ENCODE measurements around the gene SUPT3H. TPM values are rescaled to one million over a fixed set of nuclear protein-coding genes. Genes with fewer than 3 reads are reported as not detected.
"Not testable (repeated sequence)": the region's sequence is repeated elsewhere in the genome, so short reads cannot be mapped to it uniquely, and the experiment has no call there.

SUPT3H gene
- total RNA-seq, 2 donors from 2014 or later, result 18.5 to 19.4 TPM

GRCh38 chr6:45297320-45297719 lies 80.4 kb downstream of the SUPT3H start:
- Mint-ChIP-seq H3K27me3 (ENCODE audit: low read depth) (no peaks in the 10 kb centered on the region), H3K27ac (no peak overlapping the region), H3K4me1 (ENCODE audit: low read depth) (peaks cover 28% of the 10 kb centered on the region), H3K9me3 (no peaks in the 10 kb centered on the region), H3K36me3 (ENCODE audit: insufficient read depth in 2 of 2) (peaks cover 3 to 6% of the 10 kb centered on the region in 2 donors), H3K4me3 (no peak overlapping the region)
- no peak for DNase-seq
- ATAC-seq (replicated peaks in 1 of 2), result no peak

- not testable (repeated sequence) for H3K27me3 Mint-ChIP-seq (ENCODE audit: low read depth)
Measured at GRCh38 chr6:45294065-45294701, 83.6 kb downstream of the SUPT3H start.

GRCh38 chr6:45293306-45293705 lies 84.4 kb downstream of the SUPT3H start:
- peak overlapping the region; percentile 49 for H3K27ac Mint-ChIP-seq
- ATAC-seq (replicated peaks in 1 of 2), result no peak

More at GRCh38 chr6:45294065-45294701, 83.6 kb downstream of the SUPT3H start:
- not testable (repeated sequence) for H3K9me3 Mint-ChIP-seq; DNase-seq; H3K36me3 Mint-ChIP-seq (ENCODE audit: insufficient read depth in 2 of 2); ATAC-seq (replicated peaks in 1 of 2)
- H3K4me3 Mint-ChIP-seq, result peak overlapping the region in 1 of 2 donors; percentile 74
- peaks cover 28% of the 10 kb centered on the region for H3K4me1 Mint-ChIP-seq (ENCODE audit: low read depth)
- peak overlapping the region; percentile 83 for H3K27ac Mint-ChIP-seq

GRCh38 chr6:45289751-45290514 lies 87.8 kb downstream of the SUPT3H start:
- no peak overlapping the region for H3K27ac Mint-ChIP-seq
- no peaks in the 10 kb centered on the region for H3K27me3 Mint-ChIP-seq (ENCODE audit: low read depth)
- no peak overlapping the region for H3K4me3 Mint-ChIP-seq
- DNase-seq (no peak), ATAC-seq (replicated peaks in 1 of 2) (no peak)
- peaks cover 7 to 9% of the 10 kb centered on the region in 2 donors for H3K36me3 Mint-ChIP-seq (ENCODE audit: insufficient read depth in 2 of 2)
- peaks cover 28% of the 10 kb centered on the region for H3K4me1 Mint-ChIP-seq (ENCODE audit: low read depth)
- H3K9me3 Mint-ChIP-seq, result peaks cover 3 to 5% of the 10 kb centered on the region in 2 donors

More at GRCh38 chr6:45293306-45293705, 84.4 kb downstream of the SUPT3H start:
- H3K36me3 Mint-ChIP-seq (ENCODE audit: insufficient read depth in 2 of 2), result peaks cover 5 to 6% of the 10 kb centered on the region in 2 donors
- peaks cover 0 to 1% of the 10 kb centered on the region in 2 donors for H3K9me3 Mint-ChIP-seq
- peak overlapping the region; percentile 35 to 74 for H3K4me3 Mint-ChIP-seq
- H3K4me1 Mint-ChIP-seq (ENCODE audit: low read depth), result peaks cover 28% of the 10 kb centered on the region
- H3K27me3 Mint-ChIP-seq (ENCODE audit: low read depth), result no peaks in the 10 kb centered on the region
- DNase-seq, result no peak

DNA sequence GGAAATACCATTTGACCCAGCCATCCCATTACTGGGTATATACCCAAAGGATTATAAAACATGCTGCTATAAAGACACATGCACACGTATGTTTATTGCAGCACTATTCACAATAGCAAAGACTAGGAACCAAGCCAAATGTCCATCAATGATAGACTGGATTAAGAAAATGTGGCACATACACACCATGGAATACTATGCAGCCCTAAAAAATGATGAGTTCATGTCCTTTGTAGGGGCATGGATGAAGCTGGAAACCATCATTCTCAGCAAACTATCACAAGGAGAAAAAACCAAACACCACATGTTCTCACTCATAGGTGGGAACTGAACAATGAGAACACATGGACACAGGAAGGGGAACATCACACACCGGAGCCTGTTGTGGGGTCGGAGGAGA lies 91.0 kb downstream of the SUPT3H start:
- H3K4me3 Mint-ChIP-seq; H3K27ac Mint-ChIP-seq; H3K4me1 Mint-ChIP-seq (ENCODE audit: low read depth); DNase-seq; H3K9me3 Mint-ChIP-seq; ATAC-seq (replicated peaks in 1 of 2); H3K27me3 Mint-ChIP-seq (ENCODE audit: low read depth): not testable (repeated sequence)
- H3K36me3 Mint-ChIP-seq (ENCODE audit: insufficient read depth in 2 of 2), result peaks cover 9 to 15% of the 10 kb centered on the region in 2 donors

DNA sequence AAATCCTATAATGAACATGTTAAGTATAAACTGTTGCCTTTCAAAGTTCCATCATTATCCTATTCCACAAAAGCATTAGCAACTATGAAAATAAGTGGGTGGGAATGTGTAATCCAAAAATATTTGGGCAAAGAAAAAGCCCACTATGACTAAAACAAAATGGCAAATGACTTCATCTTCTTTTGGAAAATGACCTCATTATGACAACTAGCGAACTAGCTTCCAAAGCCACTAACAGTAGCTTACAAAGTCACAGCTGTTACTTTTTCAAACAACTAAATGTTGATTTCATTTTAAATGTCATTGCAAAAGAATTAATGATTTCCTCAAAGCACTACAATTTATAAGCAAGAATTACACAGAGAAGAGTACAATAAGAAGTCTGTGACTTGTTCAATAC lies 99.4 kb downstream of the SUPT3H start:
- Mint-ChIP-seq H3K27me3 (ENCODE audit: low read depth) (no peaks in the 10 kb centered on the region), H3K4me1 (ENCODE audit: low read depth) (no peaks in the 10 kb centered on the region), H3K27ac (no peak overlapping the region), H3K9me3 (peaks cover 2 to 11% of the 10 kb centered on the region in 2 donors), H3K36me3 (ENCODE audit: insufficient read depth in 2 of 2) (peaks cover 9 to 17% of the 10 kb centered on the region in 2 donors), H3K4me3 (no peak overlapping the region)
- DNase-seq, result no peak
- ATAC-seq (replicated peaks in 1 of 2), result no peak

DNA sequence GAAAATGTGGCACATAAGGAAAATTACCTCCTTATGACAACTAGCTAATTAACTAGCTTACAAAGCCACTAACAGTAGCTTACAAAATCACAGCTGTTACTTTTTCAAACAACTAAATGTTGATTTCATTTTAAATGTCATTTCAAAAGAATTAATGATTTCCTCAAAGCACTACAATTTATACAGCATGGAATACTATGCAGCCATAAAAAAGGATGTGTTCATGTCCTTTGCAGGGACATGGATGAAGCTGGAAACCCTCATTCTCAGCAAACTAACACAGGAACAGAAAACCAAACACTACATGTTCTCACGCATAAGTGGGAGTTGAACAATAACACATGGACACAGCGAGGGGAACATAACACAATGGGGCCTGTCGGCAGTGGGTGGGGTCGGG lies 100.0 kb downstream of the SUPT3H start:
- H3K4me3 Mint-ChIP-seq; ATAC-seq (replicated peaks in 1 of 2); H3K27me3 Mint-ChIP-seq (ENCODE audit: low read depth); DNase-seq; H3K27ac Mint-ChIP-seq; H3K9me3 Mint-ChIP-seq; H3K4me1 Mint-ChIP-seq (ENCODE audit: low read depth): not testable (repeated sequence)
- peaks cover 12 to 17% of the 10 kb centered on the region in 2 donors for H3K36me3 Mint-ChIP-seq (ENCODE audit: insufficient read depth in 2 of 2)

DNA sequence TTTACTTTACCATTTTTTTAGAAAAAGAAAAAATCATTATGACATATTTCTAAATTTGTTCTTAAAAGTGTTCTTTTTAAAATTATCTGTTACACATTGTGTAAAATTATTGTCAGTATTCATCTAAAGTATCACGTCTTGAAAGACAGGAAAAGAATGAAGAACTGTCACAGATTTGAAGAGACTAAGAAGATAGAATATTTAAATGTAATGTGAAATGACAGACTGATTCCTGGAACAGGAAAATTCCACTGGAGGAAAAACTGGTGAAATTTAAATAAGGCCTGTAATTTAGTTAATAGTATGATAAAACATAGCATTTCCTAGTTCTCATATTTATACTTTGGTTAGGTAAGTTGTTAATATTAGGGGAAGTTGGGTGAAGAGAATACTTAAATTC lies 102.4 kb downstream of the SUPT3H start:
- H3K27ac Mint-ChIP-seq, result no peak overlapping the region
- H3K36me3 Mint-ChIP-seq (ENCODE audit: insufficient read depth in 2 of 2), result peaks cover 10 to 21% of the 10 kb centered on the region in 2 donors
- DNase-seq, result no peak
- ATAC-seq (replicated peaks in 1 of 2), result no peak
- no peaks in the 10 kb centered on the region for H3K4me1 Mint-ChIP-seq (ENCODE audit: low read depth)
- H3K4me3 Mint-ChIP-seq, result no peak overlapping the region
- no peaks in the 10 kb centered on the region for H3K27me3 Mint-ChIP-seq (ENCODE audit: low read depth)
- H3K9me3 Mint-ChIP-seq, result peaks cover 9 to 10% of the 10 kb centered on the region in 2 donors

GRCh38 chr6:45272626-45273025 lies 105.1 kb downstream of the SUPT3H start:
- Mint-ChIP-seq H3K36me3 (ENCODE audit: insufficient read depth in 2 of 2) (peaks cover 10 to 18% of the 10 kb centered on the region in 2 donors), H3K9me3 (peaks cover 8 to 11% of the 10 kb centered on the region in 2 donors), H3K4me1 (ENCODE audit: low read depth) (no peaks in the 10 kb centered on the region), H3K4me3 (no peak overlapping the region), H3K27ac (no peak overlapping the region), H3K27me3 (ENCODE audit: low read depth) (no peaks in the 10 kb centered on the region)
- DNase-seq (no peak), ATAC-seq (replicated peaks in 1 of 2) (no peak)

GRCh38 chr6:45265246-45265645 lies 112.5 kb downstream of the SUPT3H start:
- H3K4me1 Mint-ChIP-seq (ENCODE audit: low read depth), result peaks cover 8% of the 10 kb centered on the region
- H3K9me3 Mint-ChIP-seq, result peaks cover 0 to 1% of the 10 kb centered on the region in 2 donors
- no peaks in the 10 kb centered on the region for H3K27me3 Mint-ChIP-seq (ENCODE audit: low read depth)
- ATAC-seq (replicated peaks in 1 of 2) (no peak), DNase-seq (no peak)
- H3K36me3 Mint-ChIP-seq (ENCODE audit: insufficient read depth in 2 of 2), result peaks cover 0 to 4% of the 10 kb centered on the region in 2 donors
- no peak overlapping the region for H3K4me3 Mint-ChIP-seq
- no peak overlapping the region for H3K27ac Mint-ChIP-seq

DNA sequence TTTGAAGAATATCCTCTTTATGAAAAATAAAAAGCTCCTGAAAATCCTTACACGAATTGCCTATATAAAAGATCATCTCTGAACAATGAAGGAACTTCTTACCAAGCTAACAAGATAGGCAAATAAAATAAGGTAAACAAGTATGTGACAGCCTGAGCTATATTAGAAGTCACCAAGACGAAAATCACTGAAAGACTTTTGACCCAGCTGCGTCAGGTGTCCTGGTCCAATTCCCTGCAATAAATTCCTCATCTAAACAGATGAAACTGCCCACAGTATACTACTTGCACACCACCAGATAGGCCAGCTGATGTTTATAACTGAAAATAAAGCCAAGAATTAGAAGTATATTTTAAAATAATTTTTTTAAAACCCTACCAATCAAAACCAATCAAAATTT lies 117.0 kb downstream of the SUPT3H start:
- H3K27ac Mint-ChIP-seq, result no peak overlapping the region
- ATAC-seq (replicated peaks in 1 of 2) (no peak), DNase-seq (no peak)
- no peaks in the 10 kb centered on the region for H3K27me3 Mint-ChIP-seq (ENCODE audit: low read depth)
- no peak overlapping the region for H3K4me3 Mint-ChIP-seq
- H3K36me3 Mint-ChIP-seq (ENCODE audit: insufficient read depth in 2 of 2), result peaks cover 0 to 4% of the 10 kb centered on the region in 2 donors
- no peaks in the 10 kb centered on the region for H3K9me3 Mint-ChIP-seq
- peaks cover 8% of the 10 kb centered on the region for H3K4me1 Mint-ChIP-seq (ENCODE audit: low read depth)

DNA sequence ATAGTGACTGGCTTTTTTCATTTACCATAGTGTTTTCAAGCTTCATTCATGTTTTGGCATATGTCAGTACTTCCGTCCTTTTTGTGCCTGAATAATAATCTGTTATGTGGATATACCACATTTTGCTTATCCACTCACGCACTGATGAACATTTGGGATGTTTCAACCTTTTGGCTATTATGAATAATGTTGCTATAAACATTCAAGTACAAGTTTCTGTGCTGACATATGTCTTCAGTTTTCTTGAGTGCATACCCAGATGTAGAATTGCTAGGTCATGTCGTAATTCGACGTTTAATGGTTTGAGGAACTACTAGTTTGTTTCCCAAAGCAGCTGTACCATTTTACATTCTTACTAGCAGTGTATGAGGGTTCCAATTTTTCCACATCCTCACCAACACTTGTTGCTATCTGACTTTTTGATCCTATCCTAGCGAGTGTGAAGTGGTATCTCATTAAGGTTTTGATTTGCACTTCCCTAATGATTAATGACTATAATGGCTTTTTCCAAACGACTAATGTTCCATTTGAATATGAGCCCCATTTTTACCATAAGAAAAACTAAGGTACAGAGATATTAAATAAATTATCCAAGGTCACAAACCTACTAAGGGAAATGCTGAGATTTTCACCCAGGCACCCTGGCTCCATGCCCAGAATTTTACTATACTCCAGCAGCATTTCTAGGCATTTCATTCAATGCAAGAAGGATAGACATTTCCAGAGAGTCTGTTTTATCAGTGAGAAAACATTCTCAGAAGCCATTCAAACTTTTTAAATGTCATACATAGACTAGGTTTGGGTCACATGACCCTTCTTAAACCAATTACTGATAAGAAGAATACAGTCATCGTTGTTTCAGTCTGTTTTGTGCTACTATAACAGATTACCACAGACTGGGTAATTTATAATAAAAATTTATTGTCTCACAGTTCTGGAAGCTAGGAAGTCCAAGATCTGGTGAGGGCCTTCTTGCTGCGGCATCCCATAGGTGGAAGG lies 120.7 kb downstream of the SUPT3H start:
- DNase-seq, result no peak
- Mint-ChIP-seq H3K4me3 (no peak overlapping the region), H3K36me3 (ENCODE audit: insufficient read depth in 2 of 2) (peaks cover 0 to 4% of the 10 kb centered on the region in 2 donors), H3K4me1 (ENCODE audit: low read depth) (peaks cover 8% of the 10 kb centered on the region), H3K9me3 (no peaks in the 10 kb centered on the region), H3K27me3 (ENCODE audit: low read depth) (no peaks in the 10 kb centered on the region), H3K27ac (no peak overlapping the region)
- ATAC-seq (replicated peaks in 1 of 2), result no peak
